HepG2 (cell line): ENCODE data around the gene PEBP1. TPM values are rescaled to one million over a fixed set of nuclear protein-coding genes. Genes with fewer than 3 reads are reported as not detected.

Source experiments
- ATF7-NPFF ChIP-seq: sonication (generic); formaldehyde crosslinking; IDR thresholded peaks from 2 replicates; pipeline ENCODE4 v1.8.1; 2023; ENCODE audit warnings: mild to moderate bottlenecking, low read depth, missing genetic modification reagents, moderate library complexity
- CHD2 ChIP-seq: IDR thresholded peaks from 2 replicates; pipeline ENCODE4 v1.6.1; 2011; ENCODE audit warnings: low read depth, low read length, improper control_type of control experiment
- EHMT2 ChIP-seq: fragments of 200-600 bp; sonication (generic); IDR thresholded peaks from 2 replicates; pipeline ENCODE4 v1.7.0; 2017; ENCODE audit warnings: antibody characterized with exemption, low read depth, low read length, borderline replicate concordance
- GPN1 ChIP-seq: sonication (generic); formaldehyde crosslinking; IDR thresholded peaks from 2 replicates; pipeline ENCODE4 v1.5.1; 2020; ENCODE audit warnings: missing genetic modification reagents, borderline replicate concordance
- HOXA9 ChIP-seq: sonication (generic); formaldehyde crosslinking; IDR thresholded peaks from 2 replicates; pipeline ENCODE4 v1.8.1; 2022; ENCODE audit warnings: missing genetic modification reagents, mild to moderate bottlenecking, moderate library complexity, borderline replicate concordance
- KLF13 ChIP-seq: sonication (generic); formaldehyde crosslinking; IDR thresholded peaks from 2 replicates; pipeline ENCODE4 v1.4.0; 2020; ENCODE audit warnings: mild to moderate bottlenecking, missing genetic modification reagents
- MXD3 ChIP-seq: IDR thresholded peaks from 2 replicates; pipeline ENCODE4 v1.6.1; 2016; ENCODE audit warnings: mild to moderate bottlenecking, missing biosample characterization, missing genetic modification reagents
- POLR2A ChIP-seq, 2 experiments: IDR thresholded peaks; 2 replicates each; pipeline ENCODE4 v1.6.1; 2011; ENCODE audit warnings: low read depth in 2 of 2, low read length in 2 of 2, mild to moderate bottlenecking in 1 of 2, moderate library complexity in 1 of 2; ENCODE audit not compliant: insufficient read depth in 1 of 2
- PTBP1 ChIP-seq: fragments of 200-400 bp; formaldehyde crosslinking; IDR thresholded peaks from 2 replicates; pipeline ENCODE4 v1.6.1; 2018; ENCODE audit warnings: low read length, low read depth; ENCODE audit not compliant: poor library complexity, severe bottlenecking
- ZBTB39 ChIP-seq: sonication (generic); formaldehyde crosslinking; IDR thresholded peaks from 2 replicates; pipeline ENCODE4 v1.5.0; 2020; ENCODE audit warnings: missing genetic modification reagents
- ZGPAT ChIP-seq: IDR thresholded peaks from 2 replicates; pipeline ENCODE4 v1.6.1; 2016; ENCODE audit warnings: mild to moderate bottlenecking
- ZMYM4 ChIP-seq: sonication (generic); formaldehyde crosslinking; IDR thresholded peaks from 2 replicates; pipeline ENCODE4 v1.8.1; 2023; ENCODE audit warnings: mild to moderate bottlenecking, missing genetic modification reagents
- ZNF136 ChIP-seq: sonication (generic); formaldehyde crosslinking; IDR thresholded peaks from 2 replicates; pipeline ENCODE4 v1.8.1; 2022; ENCODE audit warnings: low read depth, mild to moderate bottlenecking, moderate library complexity, missing genetic modification reagents
- ZNF160 ChIP-seq: sonication (generic); formaldehyde crosslinking; IDR thresholded peaks from 2 replicates; pipeline ENCODE4 v1.8.0; 2022; ENCODE audit warnings: mild to moderate bottlenecking, inconsistent platforms, missing genetic modification reagents
- ZNF235 ChIP-seq: sonication (generic); formaldehyde crosslinking; IDR thresholded peaks from 2 replicates; pipeline ENCODE4 v1.8.1; 2023; ENCODE audit warnings: mild to moderate bottlenecking, missing genetic modification reagents, borderline replicate concordance
- ZNF280B ChIP-seq: sonication (generic); formaldehyde crosslinking; IDR thresholded peaks from 2 replicates; pipeline ENCODE4 v1.5.0; 2020; ENCODE audit warnings: missing genetic modification reagents, mild to moderate bottlenecking, borderline replicate concordance
- ZNF33B ChIP-seq: sonication (generic); formaldehyde crosslinking; IDR thresholded peaks from 2 replicates; pipeline ENCODE4 v1.5.1; 2020; ENCODE audit warnings: mild to moderate bottlenecking, missing genetic modification reagents
- ZNF468 ChIP-seq: sonication (generic); formaldehyde crosslinking; IDR thresholded peaks from 2 replicates; pipeline ENCODE4 v1.8.0; 2022; ENCODE audit warnings: mild to moderate bottlenecking, moderate library complexity, missing genetic modification reagents
- ZNF652 ChIP-seq: IDR thresholded peaks from 2 replicates; pipeline ENCODE4 v1.6.1; 2016; ENCODE audit warnings: low read depth, borderline replicate concordance
- ZNF674 ChIP-seq: sonication (generic); formaldehyde crosslinking; IDR thresholded peaks from 2 replicates; pipeline ENCODE4 v1.5.0; 2020; ENCODE audit warnings: low read depth, mild to moderate bottlenecking, missing genetic modification reagents
- ZNF691 ChIP-seq: sonication (generic); formaldehyde crosslinking; IDR thresholded peaks from 2 replicates; pipeline ENCODE4 v1.4.0; 2020; ENCODE audit warnings: missing genetic modification reagents, low read depth, mild to moderate bottlenecking, borderline replicate concordance
- ZNF720 ChIP-seq: sonication (generic); formaldehyde crosslinking; IDR thresholded peaks from 2 replicates; pipeline ENCODE4 v1.4.0; 2020; ENCODE audit warnings: missing genetic modification reagents
- ZNF737 ChIP-seq: sonication (generic); formaldehyde crosslinking; IDR thresholded peaks from 2 replicates; pipeline ENCODE4 v1.5.0; 2020; ENCODE audit warnings: missing genetic modification reagents, mild to moderate bottlenecking, borderline replicate concordance
- ZSCAN21 ChIP-seq: sonication (generic); formaldehyde crosslinking; IDR thresholded peaks from 2 replicates; pipeline ENCODE4 v1.8.0; 2022; ENCODE audit warnings: mild to moderate bottlenecking, missing genetic modification reagents, moderate library complexity, borderline replicate concordance
- polyA plus RNA-seq, 8 experiments: library from polyadenylated mRNA; depleted of rRNA in 3 of 8; stranded (reverse) in 7 of 8; unstranded in 1 of 8; fragments of >200 nt; fragmentation: Illumina TruSeq in 4 of 8; extraction: Trizol in 4 of 8; gene quantifications; 2 replicates each; pipeline versions ENCODE4 v1.2.1 to v1.2.3, GENCODE V29; 2011 to 2016; ENCODE audit warnings: low read depth in 4 of 8, missing spikeins in 1 of 8, mixed read lengths in 1 of 8; ENCODE audit not compliant: insufficient read depth in 1 of 8
- total RNA-seq, 5 experiments: library from RNA; depleted of rRNA; stranded (reverse); fragments of >200 nt; fragmentation: Illumina TruSeq; extraction: Trizol; gene quantifications; 2 replicates each; pipeline ENCODE4 v1.2.3, GENCODE V29; 2016; ENCODE audit warnings: low read depth in 1 of 5

Gene PEBP1
- total and polyA plus RNA-seq, 2 of the 13 experiments (the other 11 are each of a cell fraction or from before 2014, with no cell fraction given), result 538 to 1,505 TPM

- no peak for TF ChIP-seq ZNF737 (CRISPR knock-in tag)
- no peak for TF ChIP-seq ZNF674 (CRISPR knock-in tag)
- TF ChIP-seq ZSCAN21, result no peak
- TF ChIP-seq ZMYM4 (CRISPR knock-in tag), result no peak
- TF ChIP-seq ZGPAT (CRISPR knock-in tag), result no peak
- no peak for TF ChIP-seq ATF7-NPFF (CRISPR knock-in tag)
- TF ChIP-seq ZNF691 (CRISPR knock-in tag), result no peak
- no peak for TF ChIP-seq GPN1 (CRISPR knock-in tag)
- peak; percentile 74 for TF ChIP-seq PTBP1
- TF ChIP-seq EHMT2, result no peak
- TF ChIP-seq ZBTB39 (CRISPR knock-in tag), result no peak
- TF ChIP-seq ZNF235, result no peak
- no peak for TF ChIP-seq MXD3 (CRISPR knock-in tag)
- TF ChIP-seq CHD2, result no peak
- TF ChIP-seq ZNF33B, result no peak
- no peak for TF ChIP-seq ZNF160 (CRISPR knock-in tag)
- TF ChIP-seq KLF13, result no peak
- TF ChIP-seq ZNF652 (CRISPR knock-in tag), result no peak
- no peak for TF ChIP-seq ZNF468 (CRISPR knock-in tag)
- TF ChIP-seq POLR2A (IDR thresholded peaks at IDR 0.05; ENCODE audit: insufficient read depth in 1 of 2, low read depth in 2 of 2, low read length in 2 of 2), result 0 out of 4 replicates have a peak, but pooled peaks of 1 of the 2 experiments have one; percentile 25
- no peak for TF ChIP-seq ZNF136 (CRISPR knock-in tag)
- TF ChIP-seq ZNF720, result no peak
- no peak for TF ChIP-seq ZNF280B (CRISPR knock-in tag)
- no peak for TF ChIP-seq HOXA9
These were observed 657 bp downstream of the PEBP1 start (continued) for GRCh38 chr12:118136559-118137003.
